OCI-LY7 (cell line): ENCODE data around the gene ARMC7. TPM values are rescaled to one million over a fixed set of nuclear protein-coding genes. Genes with fewer than 3 reads are reported as not detected.

Experiments
- BruUV-seq: library from RNA; stranded (reverse); fragments of 400-500 nt; replicated peaks from 2 replicates; lab custom pipeline; 2021; lab: Mats Ljungman, UMichigan
- CTCF ChIA-PET: fragments of 300-600 bp; sonication (Branson Sonifier 250); formaldehyde crosslinking; loops from one replicate; lab custom pipeline; 2022; ENCODE audit warnings: antibody characterized with exemption; ENCODE audit not compliant: unreplicated experiment; lab: Charles Lee
- POLR2A ChIA-PET: fragments of 300-600 bp; sonication (Branson Sonifier 250); formaldehyde crosslinking; loops from one replicate; lab custom pipeline; 2022; ENCODE audit warnings: antibody characterized with exemption; lab: Charles Lee
- DNase-seq: peaks from one replicate; pipeline ENCODE4 v3.0.0-alpha.2; 2015; ENCODE audit warnings: low spot score
- H2AFZ ChIP-seq: fragments of 200-600 bp; sonication (generic), shearing (Covaris generic); 2 replicates; pipeline ENCODE4 v1.6.1; 2014; ENCODE audit warnings: mild to moderate bottlenecking, antibody characterized with exemption, low read length, moderate library complexity
- H3K27ac ChIP-seq: fragments of 200-600 bp; sonication (generic); 2 replicates; pipeline ENCODE4 v1.5.1; 2014; ENCODE audit warnings: mixed run types, low read depth, mild to moderate bottlenecking, moderate library complexity, low read length, inconsistent platforms; ENCODE audit not compliant: poor library complexity, severe bottlenecking
- H3K36me3 ChIP-seq: fragments of 200-600 bp; sonication (generic); 2 replicates; pipeline ENCODE4 v1.6.1; 2014; ENCODE audit warnings: mild to moderate bottlenecking, antibody characterized with exemption, low read length, moderate library complexity, mixed read lengths; ENCODE audit not compliant: insufficient read depth
- H3K4me1 ChIP-seq: fragments of 200-600 bp; sonication (generic); 2 replicates; pipeline ENCODE4 v1.5.1; 2014; ENCODE audit warnings: mild to moderate bottlenecking, low read length; ENCODE audit not compliant: insufficient read depth, poor library complexity, severe bottlenecking
- H3K4me2 ChIP-seq: fragments of 200-600 bp; sonication (generic); 2 replicates; pipeline ENCODE4 v1.6.1; 2014; ENCODE audit warnings: mild to moderate bottlenecking, low read length
- H3K4me3 ChIP-seq: fragments of 200-600 bp; sonication (generic); 2 replicates; pipeline ENCODE4 v1.5.1; 2014; ENCODE audit warnings: mild to moderate bottlenecking, low read depth, low read length; ENCODE audit not compliant: poor library complexity, severe bottlenecking
- H3K79me2 ChIP-seq: fragments of 200-600 bp; sonication (generic); 2 replicates; pipeline ENCODE4 v1.6.1; 2016; ENCODE audit warnings: low read depth, mild to moderate bottlenecking, low read length, moderate library complexity, mixed read lengths; ENCODE audit not compliant: insufficient read depth
- H3K9me2 ChIP-seq: fragments of 200-600 bp; sonication (generic); 2 replicates; pipeline ENCODE4 v1.6.1; 2016; ENCODE audit warnings: mild to moderate bottlenecking, low read length, mixed read lengths; ENCODE audit not compliant: insufficient read depth
- H3K9me3 ChIP-seq: fragments of 200-600 bp; sonication (generic); 2 replicates; pipeline ENCODE4 v1.6.1; 2014; ENCODE audit warnings: mild to moderate bottlenecking, mixed run types, low read length, mixed read lengths
- H4K20me1 ChIP-seq: fragments of 200-600 bp; sonication (generic); 2 replicates; pipeline ENCODE4 v1.6.1; 2014; ENCODE audit warnings: mild to moderate bottlenecking, antibody characterized with exemption, low read length, moderate library complexity, mixed read lengths; ENCODE audit not compliant: insufficient read depth
- EZH2phosphoT487 ChIP-seq: fragments of 200-600 bp; sonication (generic); IDR thresholded peaks from 2 replicates; pipeline ENCODE4 v1.6.1; 2018; ENCODE audit warnings: low read depth, borderline replicate concordance, mild to moderate bottlenecking, mixed run types, antibody characterized with exemption, low read length, moderate library complexity, mixed read lengths
- intact Hi-C: fragments of 100-400 bp; cut with micrococcal nuclease; formaldehyde crosslinking; loops from one replicate; pipeline ENCODE4 v1.10.0; 2022; ENCODE audit not compliant: unreplicated experiment
- total RNA-seq, 2 experiments: library from RNA; depleted of rRNA in 1 of 2; stranded (reverse); fragments of >200 nt in 1 of 2; shearing (Covaris generic) in 1 of 2; gene quantifications; 2 replicates each; pipeline ENCODE4 v1.2.3, GENCODE V29; 2014 to 2022
- TF ChIP-seq, protein P1 (sequence below): fragments of 200-600 bp; sonication (generic); conservative IDR thresholded peaks from 2 replicates; pipeline ENCODE4 v1.5.1; 2014; ENCODE audit warnings: mild to moderate bottlenecking, antibody characterized with exemption, low read length, moderate library complexity, mixed read lengths

ARMC7 gene
- total RNA-seq, 2 experiments from 2014 or later: 7.1 to 19.9 TPM

DNA sequence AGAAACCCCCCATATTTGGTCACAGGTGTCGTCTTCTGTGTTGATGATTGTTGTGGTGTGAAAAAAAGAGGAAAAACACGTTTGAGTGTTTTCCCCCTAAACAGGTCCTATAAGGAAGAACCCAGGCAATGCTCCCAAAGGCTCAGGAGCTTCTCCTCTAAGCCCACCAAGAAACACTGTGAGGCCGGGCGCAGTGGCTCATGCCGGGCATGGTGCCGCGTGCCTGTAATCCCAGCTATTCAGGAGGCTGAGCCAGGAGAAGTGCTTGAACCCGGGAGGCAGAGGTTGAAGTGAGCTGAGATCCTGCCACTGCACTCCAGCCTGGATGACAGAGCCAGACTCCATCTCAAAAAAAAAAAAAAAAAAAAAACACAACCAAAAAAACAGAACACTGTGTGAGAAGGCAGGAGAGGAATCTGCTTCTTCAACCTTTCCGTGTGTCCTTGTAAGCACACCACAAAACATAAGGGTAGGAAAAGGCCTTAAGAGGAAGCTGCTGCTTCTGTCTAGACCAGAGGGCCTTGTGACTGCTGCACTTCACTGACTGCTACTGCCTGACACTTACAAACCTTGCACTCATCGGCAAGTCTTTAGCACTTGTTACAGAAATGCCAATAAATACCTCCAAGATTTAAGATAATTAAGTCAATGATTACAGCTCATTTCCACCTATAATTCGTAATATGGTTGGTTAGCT lies 35.2 kb downstream of the ARMC7 start:
- intact Hi-C loops: no loop called here
- Histone ChIP-seq H3K79me2 (peaks cover 23% of the 10 kb centered on the region), H3K27ac (no peak overlapping the region), H3K36me3 (peaks cover 96% of the 10 kb centered on the region), H3K9me3 (no peaks in the 10 kb centered on the region), H4K20me1 (no peaks in the 10 kb centered on the region), H3K4me3 (no peak overlapping the region), H2AFZ (no peak overlapping the region), H3K4me2 (no peak overlapping the region), H3K4me1 (peaks cover 12% of the 10 kb centered on the region), H3K9me2 (no peaks in the 10 kb centered on the region)
- BruUV-seq: TSS peak; percentile 27
- TF ChIP-seq EZH2phosphoT487: no peak
- TF ChIP-seq, protein P1, sequence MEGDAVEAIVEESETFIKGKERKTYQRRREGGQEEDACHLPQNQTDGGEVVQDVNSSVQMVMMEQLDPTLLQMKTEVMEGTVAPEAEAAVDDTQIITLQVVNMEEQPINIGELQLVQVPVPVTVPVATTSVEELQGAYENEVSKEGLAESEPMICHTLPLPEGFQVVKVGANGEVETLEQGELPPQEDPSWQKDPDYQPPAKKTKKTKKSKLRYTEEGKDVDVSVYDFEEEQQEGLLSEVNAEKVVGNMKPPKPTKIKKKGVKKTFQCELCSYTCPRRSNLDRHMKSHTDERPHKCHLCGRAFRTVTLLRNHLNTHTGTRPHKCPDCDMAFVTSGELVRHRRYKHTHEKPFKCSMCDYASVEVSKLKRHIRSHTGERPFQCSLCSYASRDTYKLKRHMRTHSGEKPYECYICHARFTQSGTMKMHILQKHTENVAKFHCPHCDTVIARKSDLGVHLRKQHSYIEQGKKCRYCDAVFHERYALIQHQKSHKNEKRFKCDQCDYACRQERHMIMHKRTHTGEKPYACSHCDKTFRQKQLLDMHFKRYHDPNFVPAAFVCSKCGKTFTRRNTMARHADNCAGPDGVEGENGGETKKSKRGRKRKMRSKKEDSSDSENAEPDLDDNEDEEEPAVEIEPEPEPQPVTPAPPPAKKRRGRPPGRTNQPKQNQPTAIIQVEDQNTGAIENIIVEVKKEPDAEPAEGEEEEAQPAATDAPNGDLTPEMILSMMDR: no peak
- ChIA-PET CTCF (interaction anchor here (0.8 kb wide), 1 partner anchor 31 kb away, joined by 3 read pairs; no protein-coding TSS in a partner anchor), POLR2A (interaction anchor here (0.6 to 1.0 kb wide), 4 partner anchors 13 to 191 kb away, joined by 3 to 4 read pairs (median 4); partner anchors contain the start of gene NT5C)
- DNase-seq: no peak

DNA sequence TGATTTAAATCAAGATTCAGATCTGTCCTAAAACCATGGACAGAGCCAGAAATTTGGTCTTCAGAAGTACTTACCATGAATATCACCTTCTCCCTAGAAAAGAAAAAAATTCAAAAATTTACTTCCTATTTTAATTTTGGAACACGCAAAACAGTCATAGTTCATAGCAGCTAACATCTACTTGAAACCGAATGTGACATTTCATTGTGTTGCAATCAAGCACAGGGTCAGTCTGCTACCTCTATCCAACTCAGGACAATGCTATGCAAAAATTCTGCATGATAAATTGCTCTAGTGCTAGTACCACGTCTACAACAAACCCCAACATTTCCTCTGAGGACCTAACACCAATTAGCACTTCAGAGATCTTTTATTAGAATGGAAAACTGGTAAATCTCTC lies 36.8 kb downstream of the ARMC7 start:
- intact Hi-C loops: no loop called here
- no TSS peak for BruUV-seq
- TF ChIP-seq EZH2phosphoT487: no peak
- TF ChIP-seq, protein P1: no peak
- no peaks in the 10 kb centered on the region for H3K9me3 ChIP-seq
- H2AFZ ChIP-seq: no peak overlapping the region
- no peak for DNase-seq
- H3K27ac ChIP-seq: no peak overlapping the region
- H3K4me3 ChIP-seq: no peak overlapping the region
- no peak overlapping the region for H3K4me2 ChIP-seq
- peaks cover 2% of the 10 kb centered on the region for H3K4me1 ChIP-seq
- POLR2A ChIA-PET: interaction anchor here (1.1 to 1.2 kb wide), 2 partner anchors 8 to 32 kb away, joined by 3 to 5 read pairs; partner anchors contain the start of gene JPT1
- peaks cover 39% of the 10 kb centered on the region for H3K79me2 ChIP-seq
- no peaks in the 10 kb centered on the region for H4K20me1 ChIP-seq
- H3K9me2 ChIP-seq: no peaks in the 10 kb centered on the region
- peaks cover 81% of the 10 kb centered on the region for H3K36me3 ChIP-seq
- CTCF ChIA-PET: interaction anchor here (0.6 kb wide), 1 partner anchor 93 kb away, joined by 3 read pairs; no protein-coding TSS in a partner anchor
